H1 (cell line): ENCODE data around the gene KIAA0513. TPM values are rescaled to one million over a fixed set of nuclear protein-coding genes. Genes with fewer than 3 reads are reported as not detected.

Source experiments
- CTCF ChIP-seq, 3 experiments: IDR thresholded peaks; 1 replicate in 2 of 3; 2 replicates in 1 of 3; pipeline versions ENCODE4 v1.5.1 to v1.6.1; 2011; ENCODE audit warnings: low read length in 3 of 3, mild to moderate bottlenecking in 3 of 3, inconsistent platforms in 2 of 3, low read depth in 1 of 3, moderate library complexity in 1 of 3; ENCODE audit not compliant: insufficient read depth in 1 of 3; ENCODE audit errors: control extremely low read depth in 1 of 3
- KDM4A ChIP-seq: IDR thresholded peaks from one replicate; pipeline ENCODE4 v1.7.1; 2012; ENCODE audit warnings: low read depth, mild to moderate bottlenecking, moderate library complexity, low read length, inconsistent platforms; ENCODE audit not compliant: severe bottlenecking
- polyA plus RNA-seq, 7 experiments: library from polyadenylated mRNA; depleted of rRNA in 3 of 7; stranded (reverse) in 5 of 7; unstranded in 2 of 7; fragments of >200 nt in 5 of 7; fragments of 200-250 nt in 2 of 7; gene quantifications; 1 replicate in 5 of 7; 2 replicates in 1 of 7; 4 replicates in 1 of 7; pipeline versions ENCODE4 v1.2.1 to v1.2.3, GENCODE V29; 2011 to 2013; ENCODE audit warnings: missing spikeins in 2 of 7, mixed read lengths in 2 of 7
- total RNA-seq: library from RNA; stranded (reverse); fragmentation: NEBNext Ultra II Directional; extraction: Animal tissue kit (Norgen Biotek cat#: 25700); gene quantifications from 2 replicates; pipeline ENCODE4 v1.2.1, GENCODE V29; 2021

KIAA0513 gene
- total and polyA plus RNA-seq, 2 of the 8 experiments (the other 6 are each of a cell fraction or from before 2014, with no cell fraction given) = 2.1 to 6.1 TPM

DNA sequence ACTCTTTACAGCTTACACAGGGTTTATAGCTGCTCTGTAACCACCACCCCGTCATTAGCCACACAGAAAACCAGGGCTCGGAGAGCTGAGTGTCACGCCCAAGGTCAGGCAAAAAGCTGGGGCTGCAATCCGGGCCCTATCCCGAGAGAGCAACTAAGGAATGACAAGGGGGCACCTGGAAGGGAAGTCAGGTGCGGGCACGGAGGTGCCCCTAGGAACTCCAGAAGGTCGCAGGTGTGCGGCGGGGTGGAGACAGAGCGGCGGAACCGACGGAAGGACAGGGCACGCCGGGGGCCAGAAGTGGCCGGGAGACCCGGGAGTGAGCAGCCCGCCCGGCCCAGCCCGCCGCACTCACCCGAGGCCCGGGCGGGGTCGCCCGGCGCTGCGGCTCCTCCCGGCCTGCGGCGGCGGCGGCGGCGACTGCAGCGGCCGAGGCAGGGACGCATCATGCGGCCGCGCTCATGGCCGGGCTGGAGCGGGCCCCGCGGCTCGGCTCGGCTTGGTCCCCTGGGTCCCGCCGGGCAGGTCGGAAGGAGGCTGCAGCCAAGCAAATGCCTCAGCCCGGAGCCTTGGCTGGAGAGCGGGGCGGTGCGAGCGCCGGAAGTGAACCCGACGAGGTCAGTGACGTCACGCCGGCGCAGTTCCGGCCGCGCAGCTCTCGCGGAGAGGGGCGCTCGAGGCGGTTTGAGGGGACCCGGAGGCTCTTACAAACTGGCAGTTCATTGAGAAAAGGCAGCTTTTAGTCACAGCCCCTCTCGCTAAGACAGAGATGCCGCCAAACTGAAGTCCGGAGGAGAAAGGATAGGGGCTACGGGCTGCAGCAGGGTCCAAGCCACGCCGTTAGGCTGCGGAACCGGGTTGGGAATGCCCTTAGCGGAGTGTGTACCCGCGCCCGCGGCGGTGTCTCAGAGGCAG is 16.4 kb upstream of the KIAA0513 start, which contains the start of gene ZDHHC7 (continued):
- TF ChIP-seq KDM4A (peak; percentile 43), CTCF (IDR thresholded peaks at IDR 0.05; ENCODE audit: control extremely low read depth in 1 of 3, insufficient read depth in 1 of 3, low read depth in 1 of 3, low read length in 3 of 3) (no peak)
